ENCODE measurements around the gene AUH.

GRCh38 chr9:91338681-91339080 is 23.0 kb downstream of the AUH start:
- TF ChIP-seq EP300 (conservative IDR thresholded peaks at IDR 0.05; ENCODE audit: poor library complexity, severe bottlenecking): no peak
- TF ChIP-seq CTCF (IDR thresholded peaks at IDR 0.05; ENCODE audit: poor library complexity, severe bottlenecking): no peak
- no peak for TF ChIP-seq RAD21 (conservative IDR thresholded peaks at IDR 0.05)
- TF ChIP-seq EZH2 (IDR thresholded peaks at IDR 0.05; ENCODE audit: borderline replicate concordance, insufficient read depth, low read length, poor library complexity, severe bottlenecking): no peak
- TF ChIP-seq TAF1 (IDR thresholded peaks at IDR 0.05; ENCODE audit: low read depth): no peak
- TF ChIP-seq POLR2AphosphoS5 (IDR thresholded peaks at IDR 0.05): no peak
- no peak for TF ChIP-seq REST (IDR thresholded peaks at IDR 0.05; ENCODE audit: borderline replicate concordance)
- no peak for TF ChIP-seq MXI1 (conservative IDR thresholded peaks at IDR 0.05; ENCODE audit: poor library complexity, severe bottlenecking)
- TF ChIP-seq SMC3 (conservative IDR thresholded peaks at IDR 0.05; ENCODE audit: poor library complexity): no peak
